GM18909 (cell line): ENCODE results near the gene C1orf185.
"Not testable (repeated sequence)": the region's sequence is repeated elsewhere in the genome, so short reads cannot be mapped to it uniquely, and the experiment has no call there.

Source experiments
- ATAC-seq: cut with Tn5 transposase; IDR thresholded peaks from one replicate; pipeline ENCODE4 v1.9.1; 2021; ENCODE audit warnings: mild to moderate bottlenecking; ENCODE audit not compliant: unreplicated experiment, poor library complexity

Gene C1orf185

DNA sequence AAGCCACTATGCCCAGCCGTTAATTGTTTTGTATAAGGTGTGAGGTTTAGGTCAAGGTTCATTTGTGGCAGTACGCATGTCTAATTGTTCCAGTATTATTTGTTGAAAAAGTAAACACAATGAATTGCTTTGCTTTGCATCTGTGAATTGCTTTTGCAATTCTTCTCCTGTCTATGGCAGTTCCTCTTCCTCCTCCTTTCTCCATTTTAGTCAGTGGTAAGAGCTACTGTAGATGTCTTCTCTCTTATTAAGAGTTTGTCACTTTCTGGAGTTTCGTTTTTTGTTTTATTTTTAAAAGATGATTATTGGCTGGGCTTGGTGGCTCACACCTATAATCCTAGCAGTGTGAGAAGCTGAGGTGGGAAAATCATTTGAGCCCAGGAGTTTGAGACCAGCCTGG is 29.2 kb downstream of the C1orf185 start:
- no peak for ATAC-seq

DNA sequence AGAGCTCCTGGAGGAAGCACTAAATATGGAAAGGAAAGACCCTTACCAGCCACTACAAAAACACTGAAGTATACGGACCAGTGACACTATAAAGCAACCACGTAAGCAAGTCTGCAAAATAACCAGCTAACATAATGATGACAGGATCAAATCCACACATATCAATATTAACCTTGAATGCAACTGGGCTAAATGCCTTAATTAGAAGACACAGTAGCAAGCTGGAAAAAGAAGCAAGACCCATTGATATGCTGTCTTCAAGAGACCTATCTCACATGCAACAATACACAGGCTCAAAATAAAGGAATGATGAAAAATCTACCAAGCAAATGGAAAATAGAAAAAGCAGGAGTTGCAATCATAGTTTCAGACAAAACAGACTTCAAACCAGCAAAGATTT is 31.0 kb downstream of the C1orf185 start:
- no peak for ATAC-seq

DNA sequence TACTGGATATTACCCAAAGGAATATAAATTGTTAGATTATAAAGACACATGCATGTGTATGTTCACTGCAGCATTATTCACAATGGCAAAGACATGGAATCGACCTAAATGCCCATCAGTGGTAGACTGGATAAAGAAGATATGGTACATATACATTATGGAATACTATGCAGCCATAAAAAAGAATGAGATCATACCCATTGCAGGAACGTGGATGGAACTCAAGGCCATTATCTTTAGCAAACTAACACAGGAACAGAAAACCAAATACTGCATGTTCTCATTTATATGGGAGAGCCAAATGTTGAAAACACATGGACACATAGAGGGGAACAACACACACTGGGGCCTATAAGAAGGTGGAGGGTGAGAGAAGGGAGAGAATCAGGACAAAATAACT is 35.7 kb downstream of the C1orf185 start:
- ATAC-seq = not testable (repeated sequence)

DNA sequence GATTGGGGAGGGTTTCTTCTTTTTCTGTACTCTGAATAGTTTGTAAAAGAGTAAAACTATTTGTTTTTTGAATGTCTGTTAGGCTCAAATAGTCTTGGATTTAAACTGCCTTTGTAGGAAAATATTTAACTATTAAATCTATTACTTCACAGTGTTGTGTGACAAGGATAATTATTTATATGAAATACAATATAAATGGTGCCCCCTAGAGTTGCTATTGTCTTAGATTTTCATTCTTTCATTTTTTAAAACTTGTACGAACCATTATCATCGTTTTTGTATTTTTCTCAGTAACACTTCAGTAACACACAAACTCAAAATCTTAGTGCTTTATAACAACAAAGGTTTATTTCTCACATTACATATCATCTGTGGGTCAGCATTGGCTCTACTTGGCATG is 37.4 kb downstream of the C1orf185 start:
- no peak for ATAC-seq

DNA sequence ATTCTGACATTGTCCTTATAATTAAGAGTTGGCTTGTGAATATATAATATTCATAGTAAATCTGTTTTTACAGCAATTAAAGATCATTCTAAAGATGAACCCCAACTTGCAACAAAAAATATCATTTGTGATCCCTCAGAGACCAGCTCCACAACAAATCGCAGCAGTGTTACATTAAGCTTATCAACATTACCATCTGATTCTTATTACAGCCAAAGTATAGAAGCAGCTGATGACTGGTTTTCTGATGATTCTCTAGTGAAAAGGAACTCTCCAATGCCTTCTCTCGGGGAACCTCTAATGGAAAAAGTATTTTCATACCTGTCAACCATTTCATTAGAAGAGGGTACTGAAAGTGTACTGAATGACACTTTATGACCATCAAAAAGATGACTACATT is 45.4 kb downstream of the C1orf185 start:
- ATAC-seq = no peak

DNA sequence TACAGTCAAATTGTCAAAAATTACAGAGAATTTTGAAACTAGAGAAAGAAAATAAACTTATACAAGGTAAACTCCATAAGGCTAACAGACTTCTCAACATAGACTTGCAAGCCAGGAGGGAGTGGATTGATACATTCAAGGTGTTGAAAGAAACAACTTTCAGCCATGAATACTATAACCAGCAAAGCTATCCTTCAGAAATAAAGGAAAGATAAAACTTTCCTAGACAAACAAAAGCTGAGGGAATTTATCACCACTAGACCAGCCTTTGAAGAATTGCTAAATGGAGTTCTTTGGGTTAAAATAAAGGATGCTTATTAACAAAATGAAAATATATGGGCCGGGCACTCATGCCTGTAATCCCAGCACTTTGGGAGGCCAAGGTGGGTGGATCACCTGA is 52.7 kb downstream of the C1orf185 start:
- no peak for ATAC-seq

DNA sequence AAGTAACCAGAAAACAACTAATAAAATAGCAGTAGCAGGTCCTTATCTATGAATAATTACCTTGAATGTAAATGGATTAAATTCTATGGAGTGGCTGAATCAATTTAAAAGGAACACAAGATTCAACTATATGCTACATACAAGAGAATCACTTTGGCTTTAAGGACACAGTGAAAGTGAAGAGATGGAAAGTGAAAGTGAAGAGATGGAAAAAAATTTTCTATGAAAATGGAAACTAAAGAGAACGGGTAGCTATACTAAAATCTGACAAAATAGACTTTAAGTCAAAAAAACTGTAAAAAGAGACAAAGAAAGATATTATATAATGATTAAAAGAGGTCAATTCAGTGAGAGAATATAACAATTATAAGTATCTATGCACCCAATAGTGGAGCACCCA is 54.7 kb downstream of the C1orf185 start:
- no peak for ATAC-seq

DNA sequence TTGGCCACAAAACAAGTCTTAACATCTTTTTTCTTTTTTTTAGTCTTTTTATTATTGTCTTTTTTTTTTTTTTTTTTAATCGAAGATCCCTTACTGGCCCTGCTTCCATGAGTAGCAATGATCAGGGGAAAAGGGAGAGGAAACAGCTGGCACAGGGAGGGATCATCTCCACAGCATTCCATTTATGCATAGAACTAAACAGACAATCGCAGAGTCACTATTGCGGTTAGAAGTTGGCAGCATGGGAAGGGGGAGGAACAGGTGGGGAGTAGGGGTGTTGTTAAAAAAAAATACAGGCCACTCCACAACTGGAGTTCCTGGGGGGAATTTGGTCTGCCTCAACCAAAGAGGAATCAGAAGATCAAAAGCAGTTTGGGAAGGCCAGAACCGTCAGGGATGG is 55.4 kb downstream of the C1orf185 start:
- ATAC-seq = no peak

DNA sequence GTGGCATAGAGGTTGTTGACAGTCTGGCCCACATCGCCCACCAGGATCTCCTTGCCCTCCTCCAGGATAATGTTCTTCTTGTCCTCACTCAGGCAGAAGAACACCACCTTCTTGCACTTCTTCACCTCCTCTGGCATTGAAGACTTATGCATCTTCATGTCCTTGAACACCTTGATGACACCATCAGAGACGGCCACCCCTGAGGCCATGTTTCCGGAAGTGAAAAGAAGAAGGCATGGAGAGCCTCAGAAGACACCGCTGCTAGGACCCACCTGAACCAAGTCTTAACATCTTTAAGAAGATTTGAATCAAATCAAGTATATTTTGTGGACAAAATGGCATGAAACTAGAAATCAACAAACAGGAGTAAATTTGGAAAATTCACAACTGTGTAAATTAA is 56.2 kb downstream of the C1orf185 start:
- no peak for ATAC-seq

DNA sequence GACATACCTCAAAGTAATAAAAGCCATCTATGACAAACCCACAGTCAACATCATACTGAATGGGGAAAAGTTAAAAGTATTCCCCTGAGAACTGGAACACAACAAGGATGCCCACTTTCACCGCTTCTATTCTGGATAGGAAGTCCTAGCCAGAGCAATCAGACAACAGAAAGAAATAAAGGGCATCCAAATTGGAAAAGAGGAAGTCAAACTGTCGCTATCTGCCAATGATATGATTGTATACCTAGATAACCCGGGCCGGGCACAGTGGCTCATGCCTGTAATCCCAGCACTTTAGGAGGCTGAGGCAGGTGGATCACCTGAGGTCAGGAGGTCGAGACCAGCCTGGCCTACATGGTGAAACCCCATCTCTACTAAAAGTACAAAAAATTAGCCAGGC is 60.5 kb downstream of the C1orf185 start:
- ATAC-seq = not testable (repeated sequence)

DNA sequence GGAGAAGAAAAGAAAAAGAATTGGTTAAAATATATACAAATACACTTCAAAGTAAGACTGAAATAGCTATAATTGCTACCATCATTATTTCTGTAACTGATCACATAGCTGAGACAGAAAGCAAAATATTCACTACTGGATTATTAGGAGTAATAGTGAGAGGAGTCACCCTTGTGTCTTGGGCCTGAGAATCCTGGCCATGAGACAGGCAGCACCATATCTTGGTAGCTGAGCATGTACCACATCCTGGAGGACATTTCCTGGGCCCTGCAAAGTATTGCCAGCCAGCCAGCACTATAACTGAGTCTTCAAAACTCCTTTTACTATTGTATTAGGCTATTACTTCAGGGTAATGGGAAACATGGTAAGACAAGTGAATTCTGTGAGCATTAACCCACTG is 63.5 kb downstream of the C1orf185 start:
- ATAC-seq = no peak

DNA sequence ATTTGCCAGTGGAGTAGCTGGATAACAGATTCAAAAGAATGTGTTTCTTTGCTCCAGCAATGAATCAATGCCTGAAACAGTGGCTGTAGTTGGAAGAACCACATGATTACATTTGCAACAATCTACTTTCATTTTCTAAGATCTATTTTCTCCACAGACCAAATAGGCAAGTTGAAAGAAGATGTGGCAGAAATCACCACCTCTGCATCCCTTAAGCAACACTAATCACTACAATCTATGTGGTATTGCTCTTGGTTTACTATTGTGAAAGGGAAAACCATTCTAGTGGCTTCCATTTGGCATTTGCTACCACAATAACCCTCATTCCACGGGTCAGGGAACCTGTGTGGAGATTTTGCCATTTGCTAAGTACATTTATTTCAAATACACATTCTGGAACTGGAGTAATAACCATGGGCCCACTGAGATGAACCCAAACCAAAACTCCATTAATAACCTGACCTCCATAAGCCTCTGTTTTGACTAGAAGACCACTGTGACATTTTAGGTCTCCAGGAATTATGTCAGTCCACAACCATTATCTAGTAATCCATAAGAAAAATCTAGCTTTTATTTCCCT is 66.3 kb downstream of the C1orf185 start:
- no peak for ATAC-seq

DNA sequence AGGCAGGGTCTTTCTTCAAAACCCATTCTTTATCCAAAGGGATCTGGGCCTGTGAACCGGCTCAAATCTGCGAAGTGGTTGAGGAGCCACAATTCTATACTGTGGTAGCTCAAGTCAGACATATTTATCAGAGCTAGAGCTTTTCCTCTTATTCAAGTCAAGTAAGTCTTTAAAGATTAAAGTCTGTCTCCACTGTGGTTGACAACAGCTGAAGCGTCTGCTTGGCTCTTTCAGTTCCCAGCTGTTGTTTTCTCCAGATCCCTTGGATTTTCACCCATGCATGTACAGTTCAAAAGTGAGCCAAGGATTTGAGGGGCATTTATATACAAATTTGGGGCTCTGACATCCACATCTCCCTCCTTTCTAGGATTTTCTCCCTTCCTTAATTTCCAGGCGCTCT is 66.9 kb downstream of the C1orf185 start:
- ATAC-seq = no peak

DNA sequence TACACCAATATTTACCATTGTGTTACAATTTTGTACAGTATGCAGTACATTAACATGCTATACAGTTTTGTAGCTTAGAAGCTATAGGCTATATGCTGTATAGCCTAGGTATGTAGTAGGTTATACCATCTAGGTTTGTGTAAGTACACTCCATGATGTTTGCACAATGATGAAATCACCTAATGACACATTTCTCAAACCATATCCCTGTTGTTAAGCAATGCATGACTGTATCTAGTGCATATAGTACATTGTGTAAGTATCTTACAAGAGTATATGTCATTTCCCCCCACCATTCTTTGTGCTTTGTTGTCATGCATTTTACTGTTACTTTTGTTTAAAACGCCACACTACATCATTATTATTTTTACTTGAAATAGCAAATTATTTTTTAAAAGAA is 68.3 kb downstream of the C1orf185 start:
- no peak for ATAC-seq

DNA sequence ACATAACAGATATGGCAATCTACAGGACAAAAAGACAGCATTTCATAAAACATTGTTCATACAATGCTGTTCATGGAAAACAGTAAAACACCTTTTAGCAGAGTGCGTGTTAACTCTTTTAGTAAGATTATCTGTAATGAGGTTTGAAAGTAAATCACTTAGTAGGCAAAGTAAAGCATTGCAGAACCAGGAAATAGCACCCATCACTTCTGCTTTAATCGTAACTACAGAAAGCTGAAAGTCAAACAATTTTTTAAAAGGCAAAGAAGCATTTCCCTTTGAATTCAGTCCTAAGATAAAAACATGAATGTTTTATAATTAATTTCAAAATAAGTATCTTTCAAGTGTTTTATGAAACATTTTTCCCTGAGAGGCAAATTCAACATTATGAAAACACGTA is 70.8 kb downstream of the C1orf185 start:
- ATAC-seq = no peak

DNA sequence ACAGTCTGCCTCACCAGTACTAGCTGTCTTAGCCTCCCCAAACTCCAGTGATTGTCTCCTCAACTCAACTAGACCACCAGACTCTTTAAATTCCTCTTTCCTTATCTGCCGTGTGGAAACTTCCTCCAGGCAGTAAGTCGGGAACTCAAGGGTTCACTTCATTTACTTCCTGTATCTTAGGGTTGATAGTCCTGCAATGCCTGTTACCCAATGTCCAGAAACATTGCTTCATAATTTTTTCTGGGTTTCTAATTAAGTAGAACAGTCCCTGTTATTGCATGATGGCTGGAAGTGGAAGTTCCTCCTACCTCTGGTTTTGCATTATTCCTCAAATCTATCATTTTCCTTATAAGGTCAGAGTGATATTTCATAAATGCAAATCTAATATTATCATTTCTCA is 73.2 kb downstream of the C1orf185 start:
- ATAC-seq = no peak

DNA sequence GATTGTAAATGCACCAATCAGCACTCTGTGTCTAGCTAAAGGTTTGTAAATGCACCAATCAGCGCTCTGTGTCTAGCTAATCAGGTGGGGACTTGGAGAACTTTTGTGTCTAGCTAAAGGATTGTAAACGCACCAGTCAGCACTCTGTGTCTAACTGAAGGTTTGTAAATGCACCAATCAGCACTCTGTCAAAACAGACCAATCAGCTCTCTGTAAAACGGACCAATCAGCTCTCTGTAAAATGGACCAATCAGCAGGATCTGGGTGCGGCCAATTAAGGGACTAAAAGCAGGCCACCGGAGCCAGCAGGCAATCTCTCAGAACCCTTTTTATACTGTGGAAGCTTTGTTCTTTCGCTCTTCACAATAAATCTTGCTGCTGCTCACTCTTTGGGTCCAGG is 76.0 kb downstream of the C1orf185 start:
- not testable (repeated sequence) for ATAC-seq

DNA sequence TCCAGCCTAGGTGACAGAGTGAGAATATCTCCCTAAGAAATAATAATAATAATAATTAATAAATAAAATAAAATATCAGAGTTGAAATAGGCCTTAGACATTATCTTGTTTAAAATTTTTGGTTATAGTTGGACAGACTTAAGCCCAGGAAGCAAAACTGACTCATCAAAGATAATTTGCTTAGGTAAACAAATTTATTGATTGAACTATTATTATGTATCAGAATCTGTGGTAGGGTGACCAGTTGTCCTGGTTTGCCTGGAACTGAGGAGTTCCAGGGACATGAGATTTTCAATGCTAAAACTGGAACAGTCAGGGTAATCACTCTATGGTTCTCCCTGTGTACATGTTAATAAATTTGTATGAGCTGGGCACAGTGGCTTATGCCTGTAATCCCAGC is 86.2 kb downstream of the C1orf185 start:
- no peak for ATAC-seq

DNA sequence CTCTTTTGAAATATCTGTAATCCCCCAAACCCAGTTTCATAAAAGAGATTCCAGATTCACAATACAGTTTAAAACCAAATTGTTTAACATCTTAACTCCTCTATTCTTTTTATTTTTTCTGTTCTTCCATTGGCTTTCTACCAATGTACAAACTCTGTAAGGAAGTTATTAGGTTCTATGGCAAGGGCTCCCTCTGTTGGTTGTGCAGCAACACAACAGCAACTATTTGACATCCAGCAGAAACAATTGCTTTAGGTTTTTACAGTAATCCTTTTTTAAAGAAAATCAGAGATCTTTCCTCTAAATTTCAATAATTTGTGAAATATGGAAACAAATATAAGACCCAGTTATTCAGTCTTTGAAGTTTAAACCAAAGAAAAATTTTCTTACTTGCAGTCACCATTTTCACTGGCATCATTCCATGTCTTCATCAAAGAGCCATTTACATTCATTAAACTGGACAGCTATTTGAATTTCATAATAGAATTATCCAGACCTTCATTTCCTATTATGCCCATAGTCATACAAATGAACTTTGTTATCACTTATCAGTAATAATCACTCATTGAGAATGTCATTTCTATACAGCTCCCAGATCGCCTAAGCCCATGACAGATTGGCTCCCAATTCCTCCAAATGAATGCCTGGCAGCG is 87.5 kb downstream of the C1orf185 start:
- ATAC-seq = no peak

DNA sequence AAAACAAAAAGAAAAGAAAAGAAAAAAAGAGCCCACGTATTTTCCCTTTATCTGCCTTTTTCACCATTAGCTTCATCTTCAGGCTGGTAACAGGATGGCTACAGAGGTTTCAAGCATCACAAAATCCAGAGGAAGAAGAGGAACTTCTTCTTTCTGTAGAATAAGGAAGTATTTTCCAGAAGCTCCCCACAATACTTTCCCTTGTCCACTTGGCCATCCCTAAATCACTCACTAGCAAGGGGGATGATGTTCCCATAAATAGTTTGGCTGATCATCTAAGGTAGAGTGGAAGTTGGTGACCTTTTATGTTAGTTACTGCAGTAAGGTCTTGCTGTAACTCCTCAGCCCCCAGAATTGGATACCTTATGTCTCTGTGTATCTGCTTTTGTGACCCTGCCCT is 88.9 kb downstream of the C1orf185 start:
- no peak for ATAC-seq

DNA sequence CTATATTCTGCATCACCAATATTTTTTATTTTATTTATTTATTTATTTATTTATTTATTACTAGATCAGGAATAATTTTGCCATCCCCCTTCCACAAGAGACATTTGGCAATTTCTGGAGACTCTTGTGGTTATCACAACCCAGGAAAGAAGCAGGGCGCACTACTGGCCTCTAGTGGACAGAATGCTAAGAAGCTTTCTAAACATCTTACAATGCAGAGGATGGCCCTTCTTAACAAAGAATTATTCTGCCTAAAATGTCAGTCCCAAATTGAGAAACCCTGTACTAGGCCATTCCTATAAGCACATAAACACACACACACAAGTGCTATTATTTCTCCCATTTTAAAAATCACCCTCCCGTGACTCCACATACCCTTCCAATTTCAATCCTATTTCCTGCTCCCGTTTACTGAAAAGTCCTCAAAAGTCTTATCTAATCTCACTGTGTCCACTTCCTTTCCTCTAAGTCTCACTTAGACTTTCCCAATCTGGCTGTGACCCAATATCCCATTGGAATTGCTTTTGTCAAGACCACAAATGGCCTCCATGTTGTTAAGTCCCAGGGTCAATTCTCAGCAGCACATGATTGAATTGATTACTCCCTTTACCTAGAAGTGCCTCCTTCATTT is 90.3 kb downstream of the C1orf185 start:
- ATAC-seq = no peak

DNA sequence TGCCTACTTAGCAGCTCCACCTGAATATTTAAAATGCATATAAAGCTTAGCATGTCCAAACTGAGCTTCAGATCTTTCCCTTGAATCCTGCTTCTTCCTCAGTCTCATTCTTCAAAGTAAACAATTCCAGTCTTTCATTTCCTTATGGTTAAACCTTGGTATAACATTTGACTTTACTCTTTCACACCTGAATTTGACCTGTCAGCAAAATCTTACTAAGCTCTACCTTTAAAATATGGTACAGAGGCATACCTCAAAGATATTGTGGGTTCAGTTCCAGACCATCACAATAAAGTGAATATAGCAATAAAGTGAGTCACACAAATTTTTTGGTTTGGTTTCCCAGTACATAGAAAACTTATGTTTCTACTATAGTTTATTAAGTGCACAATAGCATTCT is 91.5 kb downstream of the C1orf185 start:
- ATAC-seq = no peak
